Measurements from ENCODE around the gene MFN2. TPM values are rescaled to one million over a fixed set of nuclear protein-coding genes. Genes with fewer than 3 reads are reported as not detected.
A peak's percentile ranks its signal among the peaks of the same experiment; 100 is the strongest.
"Not testable (repeated sequence)": the region's sequence is repeated elsewhere in the genome, so short reads cannot be mapped to it uniquely, and the experiment has no call there.

MFN2 gene
- 41.0 and 56.5 TPM in 2 replicates for total RNA-seq

DNA sequence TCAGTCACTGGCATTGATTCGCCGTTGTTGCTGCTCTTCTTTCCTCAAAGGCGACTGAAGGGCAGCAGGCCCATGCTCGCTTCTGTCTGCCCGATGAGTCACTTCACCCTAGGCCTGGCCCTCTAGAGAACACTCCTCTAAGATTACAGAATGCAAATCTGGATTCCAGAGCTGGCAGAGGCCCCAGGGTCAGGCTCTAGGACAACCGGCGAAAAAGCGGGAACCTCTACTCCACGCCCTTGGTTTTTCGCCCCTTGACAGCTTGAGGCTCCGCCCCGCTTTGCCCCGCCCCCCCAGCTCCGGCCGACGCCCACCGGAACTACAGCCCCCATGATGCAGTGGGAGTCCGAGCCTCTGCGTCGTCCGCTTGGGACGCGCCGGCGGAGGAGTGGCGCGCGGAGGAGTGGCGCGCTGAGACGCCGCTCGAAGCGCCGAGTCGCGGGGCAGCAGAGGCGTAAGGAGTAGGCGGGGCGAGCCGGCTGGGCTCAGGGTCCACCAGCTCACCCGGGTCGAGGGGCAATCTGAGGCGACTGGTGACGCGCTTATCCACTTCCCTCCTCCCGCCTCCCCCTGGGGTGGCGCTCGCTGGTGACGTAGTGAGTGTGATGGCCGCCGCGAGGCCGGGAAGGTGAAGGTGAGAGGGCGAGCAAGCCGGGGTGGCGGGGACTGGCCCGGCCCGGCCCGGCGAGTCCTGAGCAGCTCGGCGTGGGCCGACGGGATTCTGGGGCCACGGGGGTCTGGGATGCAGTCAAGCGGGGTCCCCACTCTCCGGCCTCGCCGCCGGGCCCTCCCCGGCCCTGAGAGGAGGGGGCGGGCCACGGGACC is at the start of gene MFN2:
TSS of gene MFN2 (plus strand) at position 594 of the 825 bp plus-strand sequence. CDS start 8,725 bp downstream, outside the sequence.
- peak; percentile 96 to 98 for DNase-seq (ENCODE audit: low read depth in 2 of 2)

DNA sequence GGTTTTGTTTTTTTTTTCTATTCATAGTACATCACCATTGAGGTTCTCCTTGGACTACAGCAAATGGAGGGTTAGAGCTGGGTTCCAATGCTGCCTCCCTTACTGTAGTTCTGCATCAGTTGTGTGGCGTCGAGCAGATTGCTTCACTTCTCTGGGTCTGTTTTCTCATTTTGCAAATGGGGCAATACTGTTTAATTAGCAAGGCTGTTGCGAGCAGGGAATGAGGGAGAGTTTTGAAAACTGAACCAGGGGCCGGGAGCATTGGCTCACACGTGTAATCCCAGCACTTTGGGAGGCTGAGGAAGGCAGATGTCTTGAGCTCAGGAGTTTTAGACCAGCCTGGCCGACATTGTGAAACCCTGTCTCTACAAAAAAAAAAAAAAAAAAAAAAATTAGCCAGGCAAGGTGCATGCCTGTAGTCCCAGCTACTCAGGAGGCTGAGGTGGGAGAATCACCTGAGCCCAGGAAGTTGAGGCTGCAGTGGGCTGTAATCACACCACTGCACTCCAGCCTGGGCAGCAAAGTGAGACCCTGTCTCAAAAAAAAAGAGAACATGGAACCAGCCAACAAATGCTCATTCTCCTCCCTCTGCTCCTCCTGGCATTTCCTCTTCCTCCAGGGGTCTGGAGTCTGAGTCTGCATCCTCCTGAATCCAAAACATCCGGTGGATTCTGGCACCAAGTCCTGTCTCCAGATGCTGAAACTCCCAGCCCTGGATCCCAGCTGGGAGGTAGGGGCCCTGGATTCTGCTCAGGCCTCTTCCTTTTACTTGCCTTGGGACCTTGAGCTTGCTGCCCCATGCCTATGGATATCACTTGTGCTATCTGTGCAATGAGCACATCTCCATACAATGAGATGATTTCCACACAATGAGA is 49.4 kb upstream of the MFN2 start:
- peak in 1 of 2 donors; percentile 93 for DNase-seq (ENCODE audit: low read depth in 2 of 2)

DNA sequence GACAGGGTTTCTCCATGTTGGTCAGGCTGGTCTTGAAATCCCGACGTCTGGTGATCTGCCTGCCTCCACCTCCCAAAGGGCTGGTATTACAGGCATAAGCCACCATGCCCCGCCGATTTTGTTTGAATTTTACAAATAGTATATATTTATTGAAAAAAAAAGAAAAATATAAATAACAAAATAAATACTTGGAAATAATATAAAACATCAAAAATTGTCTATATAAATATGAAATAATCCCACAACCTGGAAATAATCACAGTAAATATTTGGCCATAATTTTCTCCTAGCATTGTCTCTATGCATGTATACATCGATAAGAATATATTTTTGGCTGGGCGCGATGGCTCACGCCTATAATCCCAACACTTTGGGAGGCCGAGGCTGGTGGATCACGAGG is 48.4 kb upstream of the MFN2 start:
- no peak for DNase-seq (ENCODE audit: low read depth in 2 of 2)

DNA sequence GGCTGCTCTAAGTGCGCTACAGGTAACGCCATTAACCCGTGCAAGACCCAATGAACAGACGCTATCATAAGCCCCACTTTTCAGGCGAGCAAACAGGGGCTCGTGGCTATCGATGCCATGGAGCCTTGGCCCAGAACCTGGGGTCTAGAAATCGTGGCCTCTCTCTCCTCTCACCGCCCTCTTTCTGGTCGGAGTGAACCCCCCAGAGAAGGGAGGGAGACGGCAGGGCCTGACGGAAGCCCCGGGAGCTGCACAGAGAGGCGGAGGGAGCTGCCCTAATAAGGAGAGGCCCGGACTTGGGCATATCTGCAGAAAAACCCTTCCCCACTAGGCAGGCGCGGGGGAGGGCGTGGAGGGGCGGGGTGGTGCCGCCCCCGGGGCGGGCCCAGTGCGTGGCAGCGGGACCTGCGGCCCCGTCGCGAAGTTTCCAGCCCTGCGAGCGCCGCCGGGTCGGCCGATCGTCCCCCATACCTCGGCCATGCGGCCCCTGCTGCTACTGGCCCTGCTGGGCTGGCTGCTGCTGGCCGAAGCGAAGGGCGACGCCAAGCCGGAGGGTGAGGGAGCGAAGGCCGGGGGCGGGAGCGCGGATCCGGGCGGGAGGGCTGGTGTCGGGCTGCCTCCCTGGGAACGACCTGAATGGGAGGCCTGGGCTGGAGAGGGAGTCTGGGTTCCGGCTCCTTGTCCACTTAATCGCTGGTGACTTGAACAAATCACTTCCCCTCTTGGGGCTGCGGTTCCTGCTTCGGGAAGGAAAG is 45.8 kb upstream of the MFN2 start, which contains the start of gene PLOD1:
TSS of gene PLOD1 (plus strand) at position 416 of the 755 bp plus-strand sequence. CDS start at position 479, 63 bp downstream.
- peak; percentile 82 to 90 for DNase-seq (ENCODE audit: low read depth in 2 of 2)

DNA sequence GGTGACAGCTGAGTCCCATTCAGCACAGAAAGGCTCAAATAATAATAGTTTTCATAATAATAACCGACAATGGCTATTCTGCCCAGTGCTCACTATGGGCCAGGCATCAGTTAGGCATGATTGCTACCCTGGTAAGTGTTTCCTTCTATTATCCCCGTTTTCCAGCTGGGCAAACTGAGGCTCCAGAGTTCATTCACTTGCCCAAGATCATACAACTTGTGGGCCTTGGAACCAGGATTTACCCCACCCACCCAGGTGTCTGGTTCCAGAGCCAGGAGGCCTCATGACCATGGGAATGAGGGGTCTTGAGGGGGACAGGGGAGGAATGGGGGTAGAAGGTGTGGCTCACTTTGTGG is 45.2 kb upstream of the MFN2 start:
- DNase-seq (ENCODE audit: low read depth in 2 of 2), result no peak

DNA sequence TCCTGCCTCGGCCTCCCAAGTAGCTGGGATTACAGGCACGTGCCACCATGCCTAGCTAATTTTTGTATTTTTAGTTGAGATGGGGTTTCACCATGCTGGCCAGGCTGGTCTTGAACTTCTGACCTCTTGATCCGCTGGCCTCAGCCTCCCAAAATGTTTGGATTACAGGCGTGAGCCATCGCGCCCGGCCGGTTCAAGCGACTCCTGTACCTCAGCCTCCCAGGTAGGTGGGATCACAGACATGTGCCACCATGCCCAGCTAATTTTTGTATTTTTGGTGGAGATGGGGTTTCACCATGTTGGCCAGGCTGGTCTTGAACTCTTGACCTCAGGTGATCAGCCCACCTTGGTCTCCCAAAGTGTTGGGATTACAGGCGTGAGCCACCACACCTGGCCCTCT is 44.5 kb upstream of the MFN2 start:
- DNase-seq (ENCODE audit: low read depth in 2 of 2), result not testable (repeated sequence)

DNA sequence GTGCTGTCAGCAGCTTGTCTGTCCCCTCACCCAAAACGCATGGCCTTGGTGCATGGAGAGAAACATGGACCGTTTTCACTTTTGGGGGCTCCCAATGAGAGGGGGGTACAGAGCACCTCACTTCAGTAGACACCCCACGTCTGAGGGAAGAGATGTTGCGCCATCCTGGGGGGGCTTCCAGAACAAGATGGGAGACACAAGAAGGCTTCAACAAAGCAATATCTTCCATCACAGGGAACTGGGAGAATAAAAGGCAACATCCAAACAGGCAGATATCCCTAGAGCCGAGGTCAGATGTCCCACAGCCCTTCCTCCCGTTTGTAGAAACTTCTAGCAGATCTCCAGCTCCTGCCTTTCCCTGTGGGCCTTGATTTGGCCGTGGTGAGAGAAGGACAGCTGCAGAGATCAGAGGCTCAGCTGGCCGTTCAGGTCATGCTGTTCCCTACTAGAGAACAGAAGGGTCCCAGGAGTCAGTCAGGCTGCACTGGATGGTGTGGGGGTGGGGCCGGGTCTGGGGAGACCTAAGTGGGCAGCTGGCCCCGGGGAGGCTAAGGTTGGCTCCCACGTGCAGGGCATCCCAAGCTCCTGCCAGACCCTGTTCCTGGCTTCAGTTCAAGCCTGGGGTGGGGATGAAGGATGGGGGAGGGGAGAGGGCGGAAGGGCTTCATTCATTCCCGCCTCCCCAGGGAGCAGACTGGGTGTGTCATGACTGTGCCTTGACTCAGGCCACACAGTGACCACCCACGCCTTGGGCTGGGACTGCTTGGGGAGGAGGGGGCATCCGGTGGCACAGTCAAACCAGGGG is 41.3 kb upstream of the MFN2 start:
- no peak for DNase-seq (ENCODE audit: low read depth in 2 of 2)

DNA sequence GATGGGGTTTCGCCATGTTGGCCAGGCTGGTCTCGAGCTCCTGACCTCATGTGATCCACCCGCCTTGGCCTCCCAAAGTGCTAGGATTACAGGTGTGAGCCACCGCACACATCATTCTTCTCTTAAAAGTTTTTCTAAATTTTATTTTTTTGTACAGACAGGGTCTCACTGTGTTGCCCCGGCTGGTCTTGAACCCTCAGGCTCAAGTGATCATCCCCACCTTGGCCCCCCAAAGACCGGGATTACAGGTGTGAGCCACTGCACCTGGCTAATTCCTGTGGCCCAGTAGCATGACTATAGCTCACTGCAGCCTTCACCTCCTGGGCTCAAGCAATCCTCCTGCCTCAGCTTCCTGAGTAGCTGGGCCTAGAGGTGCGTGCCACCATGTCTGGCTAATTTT is 40.5 kb upstream of the MFN2 start:
- not testable (repeated sequence) for DNase-seq (ENCODE audit: low read depth in 2 of 2)

DNA sequence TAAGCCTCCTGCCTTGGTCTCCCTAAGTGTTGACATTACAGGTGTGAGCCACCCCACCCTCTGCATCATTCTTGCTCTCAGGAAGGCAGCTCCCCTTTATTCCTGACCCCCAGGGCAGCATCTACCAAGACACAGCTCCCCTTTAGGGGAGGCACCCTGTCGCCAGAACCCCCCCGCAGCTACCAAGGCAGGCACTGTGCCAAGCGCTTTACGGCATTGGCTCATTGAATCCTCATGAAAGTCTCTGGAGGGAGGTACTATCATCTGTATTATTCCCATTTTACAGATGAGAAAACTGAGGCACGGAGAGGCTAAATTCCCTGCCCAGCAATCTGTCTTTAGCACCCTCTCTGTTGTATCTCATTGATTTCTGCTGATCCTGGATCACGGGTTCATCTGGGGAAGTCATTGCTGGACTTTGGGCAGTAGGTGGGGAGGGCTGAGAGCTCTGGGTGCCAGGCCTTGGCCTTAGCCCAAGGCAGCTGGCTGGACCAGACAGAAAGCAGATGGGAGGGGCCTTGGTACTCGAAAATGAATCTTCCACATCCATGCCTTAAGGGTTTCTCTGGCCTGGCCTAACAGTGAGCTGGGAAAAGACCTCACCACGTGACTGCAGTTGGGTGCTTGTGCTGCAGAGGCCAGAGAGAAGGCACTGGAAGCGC is 39.9 kb upstream of the MFN2 start:
- DNase-seq (ENCODE audit: low read depth in 2 of 2), result no peak

DNA sequence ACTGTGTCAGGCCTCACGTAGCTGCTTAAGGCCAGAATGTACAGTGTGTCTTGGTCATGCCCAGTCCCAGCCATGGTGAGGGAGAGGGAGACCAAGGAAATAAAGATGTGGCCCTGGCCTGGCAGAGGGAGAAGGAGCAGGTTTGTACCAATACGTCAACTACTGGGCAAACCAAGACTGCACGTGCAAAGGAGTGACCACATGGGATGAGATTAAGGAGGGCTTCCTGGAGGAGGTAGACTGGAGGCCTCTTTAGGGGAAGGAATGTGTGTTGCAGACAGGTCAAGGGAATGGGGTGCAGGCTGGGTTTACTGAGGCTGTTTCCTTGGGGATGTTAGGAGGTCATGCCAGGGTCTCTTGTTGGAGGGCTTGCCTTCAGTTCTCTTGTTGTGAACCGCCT is 38.0 kb upstream of the MFN2 start:
- no peak for DNase-seq (ENCODE audit: low read depth in 2 of 2)

DNA sequence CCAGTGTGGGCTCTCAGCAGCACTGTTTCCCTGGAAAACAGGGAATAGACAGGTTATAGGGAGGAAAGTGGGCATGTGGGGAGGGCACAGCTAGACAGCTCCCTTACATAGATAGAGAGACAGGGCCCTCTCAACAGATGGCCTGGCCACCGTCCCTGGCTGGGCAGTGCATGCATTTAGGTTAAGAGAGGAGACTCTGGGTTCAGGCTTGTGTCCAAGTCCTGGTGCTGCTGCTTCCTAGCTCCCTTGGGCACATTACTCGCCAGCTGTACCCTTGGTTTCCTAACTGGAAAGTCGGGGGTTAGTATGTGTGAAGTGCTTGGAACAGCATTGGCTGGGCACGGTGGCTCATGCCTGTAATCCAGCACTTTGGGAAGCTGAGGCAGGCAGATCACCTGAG is 36.6 kb upstream of the MFN2 start:
- DNase-seq (ENCODE audit: low read depth in 2 of 2), result no peak

DNA sequence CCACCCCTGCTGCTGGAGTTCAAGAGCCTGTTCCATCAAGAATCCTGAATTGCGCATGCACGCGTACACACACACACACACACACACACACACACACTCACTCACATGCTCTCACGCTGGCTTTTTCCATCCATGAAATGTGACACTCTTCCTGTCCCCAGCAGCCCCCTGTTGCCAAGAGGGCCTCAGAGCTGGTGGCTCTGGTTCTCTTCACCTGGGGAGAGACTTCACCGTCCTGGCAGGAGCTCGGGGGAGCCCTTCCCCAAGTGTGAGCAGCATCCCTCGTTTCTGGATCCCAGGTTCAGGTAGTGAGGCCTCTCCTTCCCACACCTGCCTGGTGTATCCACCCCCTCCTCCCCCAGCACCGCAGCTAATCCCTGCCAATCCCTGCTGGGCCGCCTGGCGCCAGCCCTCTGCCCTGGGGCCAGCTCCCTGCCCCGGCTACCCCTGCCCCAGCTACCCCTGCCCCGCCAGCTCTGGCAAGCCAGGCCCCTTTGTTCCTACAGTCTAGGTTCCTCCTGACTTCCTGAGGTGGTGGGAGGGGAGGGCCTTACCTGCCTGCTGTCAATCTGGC is 35.8 kb upstream of the MFN2 start:
- peak in 1 of 2 donors; percentile 84 for DNase-seq (ENCODE audit: low read depth in 2 of 2)

DNA sequence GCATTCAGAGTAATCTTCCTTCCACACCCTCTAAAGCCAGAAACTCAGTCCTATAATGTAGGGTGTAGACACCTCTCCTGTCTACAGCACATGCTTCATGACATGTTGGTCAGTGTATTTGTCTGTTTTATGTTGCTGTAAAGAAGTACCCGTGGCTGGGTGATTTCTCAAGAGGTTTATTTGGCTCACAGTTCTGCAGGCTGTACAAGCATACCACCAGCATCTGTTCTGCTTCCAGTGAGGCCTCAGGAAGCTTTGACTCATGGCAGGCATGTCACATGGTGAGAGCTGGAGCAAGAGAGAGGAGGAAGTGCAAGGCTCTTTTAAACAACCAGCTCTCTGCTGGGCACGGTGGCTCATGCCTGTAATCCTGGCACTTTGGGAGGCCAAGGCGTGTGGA is 33.6 kb upstream of the MFN2 start:
- DNase-seq (ENCODE audit: low read depth in 2 of 2), result no peak

DNA sequence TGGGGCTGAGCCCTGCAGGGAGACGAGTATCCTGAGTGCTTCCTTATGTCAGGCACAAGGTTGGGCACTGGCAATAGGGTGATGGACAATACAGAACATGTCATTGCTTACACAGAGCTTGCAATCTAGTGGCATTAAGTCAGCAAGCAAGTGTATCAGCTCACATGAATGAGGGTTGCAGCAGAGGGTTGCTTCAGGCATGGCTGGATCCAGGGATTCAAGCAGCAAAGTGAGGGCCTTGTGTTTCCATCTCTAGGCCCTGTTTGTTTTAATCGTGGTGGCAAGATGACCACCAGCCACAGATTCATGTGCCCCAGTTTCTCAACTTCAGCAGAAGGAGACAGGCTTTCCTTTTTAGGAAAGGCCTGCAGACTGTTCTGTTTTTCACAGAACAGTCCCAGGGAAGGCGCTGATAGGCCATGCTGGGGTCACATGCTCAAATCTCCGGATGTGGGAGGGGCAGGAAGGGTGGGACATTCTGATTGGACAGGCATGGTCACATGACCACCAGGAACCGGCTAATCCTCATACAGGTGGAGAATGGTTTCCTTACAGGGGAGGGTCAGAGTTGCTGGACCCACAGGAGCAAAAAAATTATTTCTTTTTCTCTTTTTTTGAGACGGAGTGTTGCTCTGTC is 31.3 kb upstream of the MFN2 start:
- no peak for DNase-seq (ENCODE audit: low read depth in 2 of 2)

DNA sequence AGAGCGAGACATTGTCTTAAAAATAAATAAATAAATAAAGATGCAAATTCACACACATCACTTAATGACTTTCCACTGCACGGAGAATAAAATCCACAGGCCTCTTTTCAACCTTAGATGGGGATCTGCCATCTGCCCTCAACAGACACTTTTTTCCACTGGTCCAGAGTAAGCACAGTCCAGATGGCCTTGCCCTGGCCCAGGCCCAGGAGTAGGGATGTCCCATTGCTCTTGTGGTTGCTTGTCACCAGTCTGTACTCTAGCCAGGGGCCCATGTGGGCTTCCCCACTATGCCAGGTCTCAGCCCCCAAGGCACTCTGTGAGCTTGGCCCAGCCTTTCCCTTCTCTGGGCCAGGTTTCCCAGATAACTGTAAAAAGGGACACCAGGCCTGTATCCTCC is 28.3 kb upstream of the MFN2 start:
- no peak for DNase-seq (ENCODE audit: low read depth in 2 of 2)

DNA sequence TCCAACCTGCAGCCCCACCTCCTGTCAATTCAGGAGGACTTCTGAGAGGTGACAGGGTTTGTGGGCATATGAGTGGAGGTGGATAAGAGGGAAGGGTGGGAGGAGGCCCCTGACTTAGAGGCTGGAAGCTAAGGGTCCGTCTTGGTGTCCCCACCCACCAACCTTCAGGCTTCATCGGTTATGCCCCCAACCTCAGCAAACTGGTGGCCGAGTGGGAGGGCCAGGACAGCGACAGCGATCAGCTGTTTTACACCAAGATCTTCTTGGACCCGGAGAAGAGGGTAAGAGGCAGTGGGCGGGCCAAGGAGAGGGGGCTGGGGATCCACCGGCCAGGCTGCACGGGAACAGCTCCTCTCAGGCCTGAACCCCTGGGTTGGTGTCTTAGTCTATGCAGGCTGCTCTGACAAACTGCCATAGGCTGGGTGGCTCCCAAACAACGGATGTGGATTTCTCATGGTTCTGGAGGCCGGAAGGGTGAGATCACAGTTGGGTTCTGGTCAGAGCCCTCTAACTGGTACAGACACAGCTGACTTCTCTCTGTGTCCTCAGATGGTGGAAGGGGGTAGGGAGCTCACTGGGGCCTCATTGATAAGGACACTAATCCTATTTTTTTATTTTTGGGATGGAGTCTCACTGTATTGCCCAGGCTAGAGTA is 27.7 kb upstream of the MFN2 start:
- peak in 1 of 2 donors; percentile 79 for DNase-seq (ENCODE audit: low read depth in 2 of 2)

DNA sequence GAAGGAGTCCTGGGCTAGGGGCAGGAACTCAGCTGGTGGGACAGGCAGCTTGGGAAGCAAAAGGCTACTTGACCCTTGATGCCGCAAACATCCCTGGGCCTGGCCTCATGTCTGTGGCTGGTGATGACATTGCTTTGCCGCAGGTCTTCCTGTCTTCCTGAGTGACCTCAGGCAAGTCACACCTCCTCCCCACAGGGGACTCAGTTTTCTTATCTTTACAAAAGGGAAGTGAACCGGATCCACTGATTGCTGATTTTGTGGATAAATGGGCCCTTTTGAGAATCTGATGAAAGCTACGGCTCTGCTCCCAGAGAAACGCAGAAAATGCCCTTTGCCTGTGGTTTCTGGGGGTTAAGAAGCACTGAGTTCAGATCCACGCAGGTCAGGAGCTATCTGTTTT is 25.0 kb upstream of the MFN2 start:
- no peak for DNase-seq (ENCODE audit: low read depth in 2 of 2)

DNA sequence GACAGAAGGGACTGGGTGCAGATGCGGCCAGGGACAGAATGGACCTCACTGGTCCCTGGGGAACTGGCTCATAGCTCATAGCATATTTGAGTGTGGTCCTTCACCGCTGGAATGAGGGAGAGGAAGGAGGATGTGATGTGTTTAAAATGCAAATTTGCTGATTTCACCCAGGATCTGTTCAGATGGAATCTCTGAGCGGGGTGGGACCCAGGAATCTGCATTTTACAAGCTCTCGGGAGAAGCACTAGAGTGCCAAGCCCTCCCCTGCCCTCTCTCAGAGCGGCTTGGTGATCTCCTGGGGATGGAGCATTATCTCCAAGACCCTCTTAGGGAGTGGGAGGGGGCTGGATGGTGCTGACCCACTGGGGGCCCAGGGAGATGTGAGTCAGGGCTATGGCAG is 22.8 kb upstream of the MFN2 start:
- DNase-seq (ENCODE audit: low read depth in 2 of 2), result no peak

DNA sequence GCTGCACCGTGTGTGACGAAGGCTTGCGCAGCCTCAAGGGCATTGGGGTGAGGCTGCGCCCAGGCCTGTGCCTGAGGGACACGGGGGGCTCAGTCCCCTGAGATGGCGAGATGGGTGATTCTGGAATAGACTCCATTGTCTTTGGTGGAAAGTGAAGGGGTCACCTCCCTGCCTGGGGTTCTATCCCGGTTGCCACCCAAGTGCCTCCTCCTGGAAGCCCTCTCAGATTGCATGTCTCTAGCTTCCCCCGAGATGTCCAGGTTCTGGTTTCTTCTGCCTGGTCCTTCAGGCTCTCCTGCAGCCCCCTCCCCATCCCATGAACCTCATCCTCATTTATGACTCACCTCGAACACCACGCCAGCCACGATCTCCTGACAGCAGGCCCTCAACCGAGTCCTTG is 22.3 kb upstream of the MFN2 start:
- DNase-seq (ENCODE audit: low read depth in 2 of 2), result no peak

Measured in lung microvascular endothelial cell (primary cell).